Endodermal cell (in vitro differentiated cells): ENCODE data around the gene FLT3LG. TPM values are rescaled to one million over a fixed set of nuclear protein-coding genes. Genes with fewer than 3 reads are reported as not detected.

ENCODE experiments used
- DNase-seq: peaks from one replicate; pipeline ENCODE4 v3.0.0-alpha.2; 2017
- H3K27ac ChIP-seq: 2 replicates; pipeline ENCODE4 v1.5.1; 2013; ENCODE audit warnings: mild to moderate bottlenecking, low read depth, low read length, moderate library complexity
- H3K27me3 ChIP-seq: 2 replicates; pipeline ENCODE4 v1.6.1; 2013; ENCODE audit warnings: mild to moderate bottlenecking, low read length, moderate library complexity; ENCODE audit not compliant: insufficient read depth, control insufficient read depth, poor library complexity, severe bottlenecking
- H3K36me3 ChIP-seq: 2 replicates; pipeline ENCODE4 v1.7.0; 2013; ENCODE audit warnings: mild to moderate bottlenecking, low read length, moderate library complexity; ENCODE audit not compliant: control insufficient read depth, insufficient read depth
- H3K4me1 ChIP-seq: one replicate; pipeline ENCODE4 v1.7.0; 2013; ENCODE audit warnings: low read length; ENCODE audit not compliant: control insufficient read depth, insufficient read depth
- H3K4me3 ChIP-seq: 2 replicates; pipeline ENCODE4 v1.5.1; 2013; ENCODE audit warnings: mild to moderate bottlenecking, low read length, moderate library complexity
- H3K9ac ChIP-seq: 2 replicates; pipeline ENCODE4 v1.6.1; 2013; ENCODE audit warnings: mild to moderate bottlenecking, low read length, moderate library complexity; ENCODE audit not compliant: poor library complexity, severe bottlenecking; ENCODE audit errors: extremely low read depth
- H3K9me3 ChIP-seq: 2 replicates; pipeline ENCODE4 v1.6.1; 2013; ENCODE audit warnings: mild to moderate bottlenecking, low read length, moderate library complexity; ENCODE audit not compliant: control insufficient read depth
- H3K27ac Mint-ChIP-seq: 2 replicates; pipeline ENCODE4 v1.8.0; 2020; ENCODE audit warnings: mixed read lengths
- H3K27me3 Mint-ChIP-seq: 2 replicates; pipeline ENCODE4 v1.8.0; 2021; ENCODE audit warnings: mild to moderate bottlenecking, mixed read lengths; ENCODE audit not compliant: insufficient read depth
- H3K36me3 Mint-ChIP-seq: 2 replicates; pipeline ENCODE4 v1.8.0; 2020; ENCODE audit warnings: low read depth, mixed read lengths
- H3K4me1 Mint-ChIP-seq: 2 replicates; pipeline ENCODE4 v1.8.0; 2020; ENCODE audit warnings: mixed read lengths
- H3K4me3 Mint-ChIP-seq: 2 replicates; pipeline ENCODE4 v1.8.0; 2020; ENCODE audit warnings: mild to moderate bottlenecking, moderate library complexity, mixed read lengths
- H3K9me3 Mint-ChIP-seq: 2 replicates; pipeline ENCODE4 v1.8.0; 2020; ENCODE audit warnings: mild to moderate bottlenecking, mixed read lengths
- WGBS, 2 experiments: methylation state at CpG; one replicate each; pipeline versions ENCODE4 v1.1.5 to v1.1.7; 2013; ENCODE audit warnings: missing lambda C conversion rate in 2 of 2, mixed read lengths in 1 of 2; ENCODE audit not compliant: insufficient coverage in 1 of 2, insufficient read length in 1 of 2; 5-methylcytosine and 5-hydroxymethylcytosine counted together
- total RNA-seq, 2 donors: library from RNA; stranded (reverse); fragmentation: NEBNext Ultra II Directional in 1 of 2; extraction: Animal tissue kit (Norgen Biotek cat#: 25700) in 1 of 2; gene quantifications; 2 replicates in 1 of 2; 3 replicates in 1 of 2; pipeline ENCODE4 v1.2.1, GENCODE V29; 2021
- TF ChIP-seq, protein P1 (sequence below): fragments of 200-600 bp; sonication (generic); conservative IDR thresholded peaks from 2 replicates; pipeline ENCODE4 v1.5.0; 2021; ENCODE audit warnings: antibody characterized with exemption, mild to moderate bottlenecking

FLT3LG gene
- total RNA-seq, 2 donors from 2014 or later = 0.75 to 2.3 TPM

DNA sequence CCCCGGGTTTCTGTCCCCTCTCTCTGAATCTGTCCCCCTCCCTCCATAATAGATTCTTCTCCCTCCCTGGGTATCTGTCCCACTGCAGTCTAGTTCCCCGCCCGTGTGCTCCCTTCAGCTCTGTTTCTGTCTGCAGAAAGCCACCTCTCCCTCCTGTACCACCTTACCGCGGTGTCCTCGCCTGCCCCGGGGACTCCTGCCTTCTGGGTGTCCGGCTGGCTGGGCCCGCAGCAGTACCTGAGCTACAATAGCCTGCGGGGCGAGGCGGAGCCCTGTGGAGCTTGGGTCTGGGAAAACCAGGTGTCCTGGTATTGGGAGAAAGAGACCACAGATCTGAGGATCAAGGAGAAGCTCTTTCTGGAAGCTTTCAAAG, 39.7 kb downstream of the FLT3LG start:
- Histone ChIP-seq H3K4me1 (peaks cover 3% of the 10 kb centered on the region), H3K4me3 (peak overlapping the region; percentile 79), H3K36me3 (no peaks in the 10 kb centered on the region), H3K9ac (peak overlapping the region; percentile 47), H3K27ac (no peak overlapping the region), H3K27me3 (no peaks in the 10 kb centered on the region), H3K9me3 (no peaks in the 10 kb centered on the region)
- Mint-ChIP-seq H3K36me3 (peaks cover 21% of the 10 kb centered on the region), H3K9me3 (no peaks in the 10 kb centered on the region), H3K27me3 (no peaks in the 10 kb centered on the region), H3K27ac (peak overlapping the region; percentile 79), H3K4me3 (peak overlapping the region; percentile 65), H3K4me1 (peaks cover 5% of the 10 kb centered on the region)
- TF ChIP-seq, protein P1, sequence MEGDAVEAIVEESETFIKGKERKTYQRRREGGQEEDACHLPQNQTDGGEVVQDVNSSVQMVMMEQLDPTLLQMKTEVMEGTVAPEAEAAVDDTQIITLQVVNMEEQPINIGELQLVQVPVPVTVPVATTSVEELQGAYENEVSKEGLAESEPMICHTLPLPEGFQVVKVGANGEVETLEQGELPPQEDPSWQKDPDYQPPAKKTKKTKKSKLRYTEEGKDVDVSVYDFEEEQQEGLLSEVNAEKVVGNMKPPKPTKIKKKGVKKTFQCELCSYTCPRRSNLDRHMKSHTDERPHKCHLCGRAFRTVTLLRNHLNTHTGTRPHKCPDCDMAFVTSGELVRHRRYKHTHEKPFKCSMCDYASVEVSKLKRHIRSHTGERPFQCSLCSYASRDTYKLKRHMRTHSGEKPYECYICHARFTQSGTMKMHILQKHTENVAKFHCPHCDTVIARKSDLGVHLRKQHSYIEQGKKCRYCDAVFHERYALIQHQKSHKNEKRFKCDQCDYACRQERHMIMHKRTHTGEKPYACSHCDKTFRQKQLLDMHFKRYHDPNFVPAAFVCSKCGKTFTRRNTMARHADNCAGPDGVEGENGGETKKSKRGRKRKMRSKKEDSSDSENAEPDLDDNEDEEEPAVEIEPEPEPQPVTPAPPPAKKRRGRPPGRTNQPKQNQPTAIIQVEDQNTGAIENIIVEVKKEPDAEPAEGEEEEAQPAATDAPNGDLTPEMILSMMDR = no peak
- DNase-seq = peak; percentile 56
- 64 to 65% methylated on average over 8 to 11 of the region's 12 CpGs for WGBS, 2 experiments

DNA sequence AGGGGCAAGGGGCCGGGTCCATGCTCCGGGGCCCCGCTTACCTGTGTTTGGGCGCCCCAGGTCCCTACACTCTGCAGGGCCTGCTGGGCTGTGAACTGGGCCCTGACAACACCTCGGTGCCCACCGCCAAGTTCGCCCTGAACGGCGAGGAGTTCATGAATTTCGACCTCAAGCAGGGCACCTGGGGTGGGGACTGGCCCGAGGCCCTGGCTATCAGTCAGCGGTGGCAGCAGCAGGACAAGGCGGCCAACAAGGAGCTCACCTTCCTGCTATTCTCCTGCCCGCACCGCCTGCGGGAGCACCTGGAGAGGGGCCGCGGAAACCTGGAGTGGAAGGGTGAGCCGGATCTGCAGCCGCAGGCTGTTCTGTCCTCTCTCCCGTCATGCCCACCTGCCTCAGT, 40.1 kb downstream of the FLT3LG start:
- peak overlapping the region; percentile 79 for H3K4me3 ChIP-seq
- H3K27ac ChIP-seq = no peak overlapping the region
- H3K4me1 Mint-ChIP-seq = peaks cover 5% of the 10 kb centered on the region
- no peaks in the 10 kb centered on the region for H3K36me3 ChIP-seq
- no peaks in the 10 kb centered on the region for H3K27me3 Mint-ChIP-seq
- peak overlapping the region; percentile 65 for H3K4me3 Mint-ChIP-seq
- DNase-seq = peak; percentile 65
- no peaks in the 10 kb centered on the region for H3K27me3 ChIP-seq
- no peak overlapping the region for H3K27ac Mint-ChIP-seq
- TF ChIP-seq, protein P1 = no peak
- WGBS, 2 experiments = 91 to 94% methylated on average over 6 to 21 of the region's 21 CpGs
- H3K4me1 ChIP-seq = peaks cover 3% of the 10 kb centered on the region
- no peaks in the 10 kb centered on the region for H3K9me3 ChIP-seq
- peak overlapping the region; percentile 47 for H3K9ac ChIP-seq
- H3K36me3 Mint-ChIP-seq = peaks cover 23% of the 10 kb centered on the region
- no peaks in the 10 kb centered on the region for H3K9me3 Mint-ChIP-seq

DNA sequence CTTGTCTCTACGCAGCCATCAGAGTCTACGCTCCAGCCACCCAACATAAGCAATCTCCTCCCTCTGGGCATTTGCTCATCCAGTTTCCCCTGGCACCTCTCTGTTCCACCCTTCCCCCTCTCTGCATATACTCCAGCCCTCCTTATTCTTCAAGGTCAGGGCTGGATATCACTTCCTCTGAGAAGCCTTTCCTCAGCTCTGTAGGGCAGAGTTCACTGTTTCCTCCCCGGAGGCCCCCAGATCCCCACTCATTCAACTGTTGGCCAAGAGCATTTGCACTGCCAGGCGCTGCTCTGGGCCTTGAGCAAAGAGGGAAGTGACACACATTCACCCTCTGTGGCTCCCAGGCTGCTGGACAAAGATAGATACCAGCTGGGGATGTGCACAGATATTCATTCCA, 41.8 kb downstream of the FLT3LG start:
- WGBS, 2 experiments = 94 to 100% methylated on average over 4 of the region's 4 CpGs
- H3K27ac Mint-ChIP-seq = peak overlapping the region; percentile 68
- peaks cover 3% of the 10 kb centered on the region for H3K4me1 ChIP-seq

More for the DNA sequence above, 41.8 kb downstream of the FLT3LG start:
- TF ChIP-seq, protein P1 = no peak
- Histone ChIP-seq H3K27ac (peak overlapping the region; percentile 17), H3K27me3 (no peaks in the 10 kb centered on the region), H3K9ac (no peak overlapping the region), H3K36me3 (no peaks in the 10 kb centered on the region), H3K9me3 (no peaks in the 10 kb centered on the region), H3K4me3 (no peak overlapping the region)
- DNase-seq = no peak
- Mint-ChIP-seq H3K36me3 (peaks cover 32% of the 10 kb centered on the region), H3K27me3 (no peaks in the 10 kb centered on the region), H3K4me3 (no peak overlapping the region), H3K4me1 (peaks cover 5% of the 10 kb centered on the region), H3K9me3 (no peaks in the 10 kb centered on the region)
